OCI-M1 (cell line): ENCODE data around the gene PRKCE.

Source experiments
- DNase-seq: peaks from one replicate; lab custom pipeline; 2025; lab: John Stamatoyannopoulos, UW

Gene PRKCE

GRCh38 chr2:45726188-45726587 lies 74.7 kb downstream of the PRKCE start:
- no peak for DNase-seq

- DNase-seq, result no peak
These were observed 77.0 kb downstream of the PRKCE start for GRCh38 chr2:45728458-45728942.

GRCh38 chr2:45729753-45730512 lies 78.5 kb downstream of the PRKCE start:
- DNase-seq, result peak; percentile 60

- no peak for DNase-seq
These were observed 79.7 kb downstream of the PRKCE start for GRCh38 chr2:45731141-45731540.

GRCh38 chr2:45732436-45732835 lies 81.0 kb downstream of the PRKCE start:
- no peak for DNase-seq

GRCh38 chr2:45732946-45733345 lies 81.5 kb downstream of the PRKCE start:
- no peak for DNase-seq

- no peak for DNase-seq
These were observed 82.9 kb downstream of the PRKCE start for GRCh38 chr2:45734336-45734735.

- DNase-seq, result no peak
These were observed 83.5 kb downstream of the PRKCE start for GRCh38 chr2:45734952-45735351.

- no peak for DNase-seq
These were observed 85.6 kb downstream of the PRKCE start for GRCh38 chr2:45736757-45737704.

- DNase-seq, result no peak
These were observed 88.5 kb downstream of the PRKCE start for GRCh38 chr2:45739796-45740485.

GRCh38 chr2:45741161-45741850 lies 89.8 kb downstream of the PRKCE start:
- no peak for DNase-seq

GRCh38 chr2:45743531-45744396 lies 92.3 kb downstream of the PRKCE start:
- DNase-seq, result no peak

- no peak for DNase-seq
These were observed 93.8 kb downstream of the PRKCE start for GRCh38 chr2:45745231-45745630.

GRCh38 chr2:45746888-45747287 lies 95.4 kb downstream of the PRKCE start:
- DNase-seq, result no peak

GRCh38 chr2:45747363-45747762 lies 95.9 kb downstream of the PRKCE start:
- DNase-seq, result no peak

GRCh38 chr2:45748239-45748638 lies 96.8 kb downstream of the PRKCE start:
- DNase-seq, result peak; percentile 18

- no peak for DNase-seq
These were observed 98.5 kb downstream of the PRKCE start for GRCh38 chr2:45750001-45750400.

GRCh38 chr2:45750484-45750883 lies 99.0 kb downstream of the PRKCE start:
- no peak for DNase-seq

GRCh38 chr2:45753381-45753780 lies 101.9 kb downstream of the PRKCE start:
- DNase-seq, result no peak

GRCh38 chr2:45754131-45755010 lies 102.9 kb downstream of the PRKCE start:
- DNase-seq, result no peak
